GDM1 (cell line): ENCODE measurements around the gene ZNF3.
"Not testable (repeated sequence)": the region's sequence is repeated elsewhere in the genome, so short reads cannot be mapped to it uniquely, and the experiment has no call there.

Experiments
- DNase-seq: peaks from one replicate; lab custom pipeline; 2025; lab: John Stamatoyannopoulos, UW

Gene ZNF3

DNA sequence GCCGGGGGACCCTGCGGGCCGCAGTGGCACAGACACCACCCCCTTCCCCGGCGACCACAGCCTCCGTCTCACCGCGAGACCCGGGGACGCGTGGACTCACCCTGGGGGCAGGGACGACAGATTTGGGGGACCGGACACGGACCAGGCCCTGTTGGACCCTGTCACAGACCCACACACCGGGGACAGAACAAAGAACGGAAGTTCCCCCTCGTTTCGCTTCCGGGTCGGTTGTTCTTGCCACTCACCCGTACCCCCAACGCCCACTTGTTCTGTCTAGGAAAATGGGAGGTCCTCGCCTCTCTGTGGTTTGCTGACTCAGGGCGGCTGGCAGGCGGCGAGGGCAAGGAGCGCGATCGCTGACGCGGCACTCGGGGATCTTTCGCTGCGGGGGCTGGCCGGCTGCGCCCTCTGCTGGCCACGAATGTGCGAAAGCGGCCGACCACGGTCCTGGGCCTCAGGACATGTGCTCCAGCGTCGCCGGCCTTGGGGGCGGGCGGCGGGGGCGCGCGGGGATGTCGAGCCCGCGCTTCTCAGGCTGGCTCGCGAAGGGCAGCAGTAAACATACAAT is at the start of gene ZNF3:
ZNF3 (minus strand) TSS at position 189 of the 568 bp plus-strand sequence. CDS start 4,366 bp downstream, outside the sequence.
- DNase-seq = peak; percentile 98

DNA sequence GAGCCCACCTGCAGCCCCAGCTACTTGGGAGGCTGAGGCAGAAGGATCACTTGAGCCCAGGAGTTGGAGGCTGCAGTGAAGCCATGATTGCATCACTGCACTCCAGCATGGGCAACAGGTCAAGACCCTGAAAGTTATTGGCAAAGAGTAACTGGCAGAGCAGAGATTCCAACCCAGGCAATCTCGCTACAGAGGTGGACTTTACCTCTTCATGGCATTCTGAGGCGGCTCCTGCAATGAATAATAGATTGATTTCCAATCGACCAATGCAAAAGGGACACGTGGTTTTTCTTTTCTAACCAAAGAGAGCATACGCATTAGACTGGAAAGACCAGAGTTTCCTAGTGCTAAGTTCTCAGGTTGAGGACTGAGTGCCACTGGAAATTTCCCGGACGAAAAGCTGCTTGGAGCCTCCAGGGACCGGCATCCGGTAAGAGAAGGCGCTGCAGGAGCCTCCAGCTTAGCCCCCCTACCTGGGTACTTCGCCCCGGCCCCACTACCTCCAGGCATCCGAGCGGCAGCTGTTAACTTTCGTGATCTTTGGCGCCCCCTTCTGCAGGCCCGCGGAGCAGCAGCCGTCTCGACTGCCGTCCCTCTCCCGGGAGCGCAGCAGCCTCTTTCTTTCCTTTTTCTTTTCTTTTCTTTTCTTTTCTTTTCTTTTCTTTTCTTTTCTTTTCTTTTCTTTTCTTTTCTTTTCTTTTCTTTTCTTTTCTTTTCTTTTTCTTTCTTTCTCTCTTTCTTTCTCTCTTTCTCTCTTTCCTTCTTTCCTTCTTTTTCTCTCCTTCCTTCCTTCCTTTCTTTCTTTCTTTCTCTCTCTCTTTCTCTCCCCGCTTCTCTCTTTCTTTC is 49.3 kb upstream of the ZNF3 start:
- DNase-seq = peak; percentile 50

DNA sequence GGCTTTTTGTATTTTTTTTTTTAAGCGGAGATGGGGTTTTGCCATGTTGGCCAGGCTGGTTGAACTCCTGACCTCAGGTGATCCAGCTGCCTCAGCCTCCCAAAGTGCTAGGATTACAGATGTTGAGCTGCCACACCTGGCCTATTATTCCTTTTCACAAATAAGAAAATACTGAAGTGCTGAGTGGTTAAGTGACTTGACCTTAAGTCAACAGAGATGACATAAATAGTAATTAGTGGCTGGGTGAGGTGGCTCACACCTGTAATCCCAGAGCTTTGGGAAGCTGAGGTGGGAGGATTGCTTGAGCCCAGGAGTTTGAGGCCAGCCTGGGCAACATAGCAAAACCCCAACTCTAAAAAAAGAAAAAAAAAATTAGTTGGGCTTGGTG is 48.7 kb upstream of the ZNF3 start:
- DNase-seq = not testable (repeated sequence)

DNA sequence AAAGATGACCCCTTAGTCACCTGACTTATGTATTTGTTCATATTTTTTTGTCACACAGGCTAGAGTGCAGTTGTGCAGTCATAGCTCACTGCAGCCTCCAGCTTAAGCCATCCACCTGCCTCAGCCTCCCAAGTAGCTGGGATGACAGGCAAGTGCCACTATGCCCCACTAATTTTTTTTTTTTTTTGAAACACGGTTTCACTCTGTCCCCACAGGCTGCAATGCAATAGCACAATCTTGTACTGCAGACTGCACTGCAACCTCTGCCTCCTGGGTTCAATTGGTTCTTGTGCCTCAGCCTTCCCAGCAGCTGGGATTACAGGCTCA is 47.1 kb upstream of the ZNF3 start:
- DNase-seq = no peak

- DNase-seq = no peak
These were observed 46.5 kb upstream of the ZNF3 start for GRCh38 chr7:100127866-100128636.

GRCh38 chr7:100126931-100127865 is 45.7 kb upstream of the ZNF3 start, which contains the start of gene MBLAC1:
Gene MBLAC1 (plus strand): TSS chr7:100126967. CDS start chr7:100127396, 429 bp downstream.
- DNase-seq = peak; percentile 85

- DNase-seq = no peak
These were observed 44.9 kb upstream of the ZNF3 start for GRCh38 chr7:100126239-100126930.

DNA sequence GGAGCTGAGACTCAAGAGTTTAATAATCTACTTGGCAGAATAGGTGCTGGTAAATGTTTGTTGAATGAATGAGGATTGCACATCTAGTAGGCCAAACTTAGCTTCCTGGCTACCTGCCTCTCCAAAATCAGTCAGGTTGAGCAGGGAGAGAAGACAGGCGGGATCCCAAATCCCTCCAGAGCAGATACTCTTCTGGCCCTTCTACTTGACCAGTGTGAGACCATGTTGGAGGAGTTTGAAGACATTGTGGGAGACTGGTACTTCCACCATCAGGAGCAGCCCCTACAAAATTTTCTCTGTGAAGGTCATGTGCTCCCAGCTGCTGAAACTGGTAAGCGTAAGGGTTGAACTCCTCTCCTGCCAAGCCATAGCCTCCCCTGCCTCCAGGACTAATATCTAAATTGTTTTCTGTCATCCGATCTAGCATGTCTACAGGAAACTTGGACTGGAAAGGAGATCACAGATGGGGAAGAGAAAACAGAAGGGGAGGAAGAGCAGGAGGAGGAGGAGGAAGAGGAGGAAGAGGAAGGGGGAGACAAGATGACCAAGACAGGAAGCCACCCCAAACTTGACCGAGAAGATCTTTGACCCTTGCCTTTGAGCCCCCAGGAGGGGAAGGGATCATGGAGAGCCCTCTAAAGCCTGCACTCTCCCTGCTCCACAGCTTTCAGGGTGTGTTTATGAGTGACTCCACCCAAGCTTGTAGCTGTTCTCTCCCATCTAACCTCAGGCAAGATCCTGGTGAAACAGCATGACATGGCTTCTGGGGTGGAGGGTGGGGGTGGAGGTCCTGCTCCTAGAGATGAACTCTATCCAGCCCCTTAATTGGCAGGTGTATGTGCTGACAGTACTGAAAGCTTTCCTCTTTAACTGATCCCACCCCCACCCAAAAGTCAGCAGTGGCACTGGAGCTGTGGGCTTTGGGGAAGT is 43.0 kb upstream of the ZNF3 start:
- DNase-seq = no peak

DNA sequence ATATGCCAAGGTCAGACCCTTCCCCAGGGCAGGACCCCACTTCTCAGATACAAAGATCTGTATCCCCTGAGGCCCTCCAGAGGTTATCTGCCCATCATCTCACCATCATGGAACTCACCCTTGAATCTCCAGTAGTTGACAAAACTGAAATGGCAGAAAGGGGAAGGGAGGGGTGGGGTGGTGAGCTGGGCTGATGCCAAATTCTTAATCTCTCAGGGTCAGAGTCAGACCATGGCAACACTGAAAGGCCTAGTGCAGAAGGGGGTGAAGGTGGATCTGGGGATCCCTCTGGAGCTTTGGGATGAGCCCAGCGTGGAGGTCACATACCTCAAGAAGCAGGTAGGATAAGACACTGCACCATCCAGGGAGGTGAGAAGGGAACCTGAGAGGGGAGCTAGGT is 41.0 kb upstream of the ZNF3 start:
- no peak for DNase-seq

- DNase-seq = no peak
These were observed 40.5 kb upstream of the ZNF3 start for GRCh38 chr7:100122067-100122466.

GRCh38 chr7:100120733-100121036 is 39.2 kb upstream of the ZNF3 start:
- DNase-seq = no peak

- no peak for DNase-seq
These were observed 38.6 kb upstream of the ZNF3 start for GRCh38 chr7:100119970-100120732.

GRCh38 chr7:100119072-100119969 is 37.8 kb upstream of the ZNF3 start, which contains the start of the genes CNPY4 and TAF6:
Gene CNPY4 (plus strand): TSS chr7:100119634. CDS start chr7:100119745, 111 bp downstream.
Gene TAF6 (minus strand): TSS chr7:100119358. CDS start chr7:100114209, 5,149 bp downstream.
- peak; percentile 86 for DNase-seq

DNA sequence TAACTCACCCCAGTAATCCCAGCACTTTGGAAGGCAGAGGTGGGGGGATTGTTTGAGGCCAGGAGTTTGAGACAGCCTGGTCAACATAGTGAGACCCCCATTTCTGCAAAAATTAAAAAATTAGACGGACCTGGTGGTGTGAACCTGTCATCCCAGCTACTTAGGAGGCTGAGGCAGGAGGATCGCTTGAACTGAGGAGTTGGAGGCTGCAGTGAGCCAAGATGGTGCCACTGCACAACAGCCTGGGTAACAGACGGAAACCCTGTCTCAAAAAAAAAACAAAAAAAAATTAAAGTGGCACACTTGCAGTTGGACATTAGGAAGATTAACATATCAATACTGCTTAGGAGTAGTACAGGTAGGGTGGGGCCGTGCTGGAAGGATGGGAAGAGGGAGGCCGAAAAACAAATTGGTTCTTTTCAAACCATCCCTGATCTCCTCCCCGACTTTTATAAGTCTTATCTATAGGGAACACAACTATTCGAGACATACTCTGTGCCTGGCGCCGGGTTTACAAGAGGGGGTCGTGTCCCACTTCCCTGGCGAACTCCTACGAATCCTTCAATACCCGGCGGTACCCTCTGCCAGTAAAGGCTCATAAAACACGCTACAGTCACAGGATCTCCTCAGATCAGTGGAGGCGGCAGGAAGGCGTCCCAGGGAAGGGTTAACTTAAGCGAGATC is 37.0 kb upstream of the ZNF3 start:
- DNase-seq = no peak

DNA sequence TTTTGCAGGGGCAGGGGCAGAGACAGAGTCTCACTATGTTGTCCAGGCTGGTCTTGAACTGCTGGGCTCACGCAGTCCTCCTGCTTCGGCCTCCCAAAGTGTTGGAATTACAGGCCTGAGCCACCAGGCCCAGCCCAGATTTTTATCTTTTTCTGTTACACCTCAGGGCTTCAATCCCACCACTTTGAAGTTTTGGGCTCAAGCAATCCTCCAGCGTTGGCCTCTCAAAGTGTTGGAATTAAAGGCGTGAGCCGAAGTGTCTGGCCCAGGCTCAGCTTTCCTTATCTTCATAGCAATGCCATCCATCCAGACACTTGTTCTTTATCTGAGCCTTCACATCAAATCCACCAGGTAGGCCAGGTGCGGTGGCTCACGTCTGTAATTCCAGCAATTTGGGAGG is 33.5 kb upstream of the ZNF3 start:
- DNase-seq = no peak

- DNase-seq = no peak
These were observed 30.4 kb upstream of the ZNF3 start for GRCh38 chr7:100111914-100112313.

DNA sequence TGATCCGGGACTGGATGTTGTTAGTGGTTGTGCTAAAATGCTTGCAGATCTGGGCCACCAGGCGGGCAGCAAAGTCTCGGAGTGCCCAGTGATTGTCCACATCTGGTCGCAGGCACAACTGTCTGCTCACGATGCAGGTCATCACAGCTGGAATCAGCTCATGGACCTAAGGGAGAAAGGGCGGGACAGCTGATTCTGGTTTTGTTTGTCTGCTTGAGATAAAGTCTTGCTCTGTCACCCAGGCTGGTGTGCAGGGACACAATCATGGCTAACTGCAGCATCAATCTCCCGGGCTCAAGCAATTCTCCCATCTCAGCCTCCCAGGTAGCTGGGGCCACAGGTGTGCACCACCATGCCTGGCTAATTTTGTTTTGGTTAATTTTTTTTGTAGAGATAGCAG is 29.6 kb upstream of the ZNF3 start:
- DNase-seq = no peak
